UCSD-AML1 (cell line): Measurements from ENCODE around the gene ID3.
"Not testable (repeated sequence)": the region's sequence is repeated elsewhere in the genome, so short reads cannot be mapped to it uniquely, and the experiment has no call there.

Source experiments
- DNase-seq: peaks from one replicate; lab custom pipeline; 2025; ENCODE audit not compliant: unreplicated experiment; lab: John Stamatoyannopoulos, UW

Gene ID3

DNA sequence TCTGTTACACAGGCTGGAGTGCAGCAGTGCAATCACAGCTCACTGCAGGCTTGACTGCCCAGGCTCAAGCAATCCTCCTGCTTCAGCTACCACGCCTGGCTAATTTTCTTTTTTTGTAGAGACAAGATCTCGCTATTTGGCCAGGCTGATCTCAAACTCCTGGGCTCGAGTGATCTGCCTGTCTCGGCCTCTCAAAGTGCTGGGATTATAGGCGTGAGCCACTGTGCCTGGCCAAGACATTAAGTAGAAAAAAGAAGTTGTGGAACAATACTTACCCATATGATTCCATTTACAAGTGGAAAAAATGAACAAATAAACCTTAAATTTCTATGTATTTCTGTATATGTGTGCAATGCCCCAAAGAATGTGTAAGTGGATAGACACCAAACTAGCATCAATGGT, 30.3 kb upstream of the ID3 start:
- no peak for DNase-seq

- no peak for DNase-seq
Observed at GRCh38 chr1:23588749-23589548, 29.6 kb upstream of the ID3 start.

DNA sequence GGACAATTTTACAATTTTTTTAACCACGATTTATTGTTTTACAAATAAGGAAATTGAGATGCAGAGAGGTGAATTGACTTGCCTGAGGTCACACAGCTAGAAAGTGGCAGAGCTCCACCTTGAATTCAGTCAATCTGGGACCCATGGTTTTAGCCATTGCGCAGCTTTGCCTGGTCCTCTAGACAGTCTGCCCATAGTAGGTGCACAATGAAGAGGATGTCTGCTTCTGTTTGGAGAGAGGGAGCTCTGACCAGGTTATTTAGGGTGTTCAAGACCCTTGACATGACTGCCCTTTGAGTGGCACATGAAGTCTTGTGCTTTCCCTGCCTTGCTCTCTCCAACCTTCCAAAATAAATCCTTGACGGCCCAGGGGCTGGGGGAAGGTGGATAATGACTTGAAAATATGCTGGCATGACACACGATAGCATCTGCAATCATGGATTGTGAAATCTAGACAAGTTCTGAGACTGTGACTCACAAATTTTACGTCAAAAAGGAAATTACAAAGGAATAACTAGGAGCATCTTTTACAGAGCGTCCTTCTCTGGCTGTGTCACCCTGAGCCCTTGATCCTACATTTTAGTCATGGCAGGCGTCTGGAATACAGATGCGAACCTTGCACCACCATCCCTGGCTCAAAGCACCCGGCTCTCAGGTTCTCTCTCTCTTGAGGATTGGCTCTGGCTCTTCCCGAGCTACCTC, 26.2 kb upstream of the ID3 start:
- no peak for DNase-seq

DNA sequence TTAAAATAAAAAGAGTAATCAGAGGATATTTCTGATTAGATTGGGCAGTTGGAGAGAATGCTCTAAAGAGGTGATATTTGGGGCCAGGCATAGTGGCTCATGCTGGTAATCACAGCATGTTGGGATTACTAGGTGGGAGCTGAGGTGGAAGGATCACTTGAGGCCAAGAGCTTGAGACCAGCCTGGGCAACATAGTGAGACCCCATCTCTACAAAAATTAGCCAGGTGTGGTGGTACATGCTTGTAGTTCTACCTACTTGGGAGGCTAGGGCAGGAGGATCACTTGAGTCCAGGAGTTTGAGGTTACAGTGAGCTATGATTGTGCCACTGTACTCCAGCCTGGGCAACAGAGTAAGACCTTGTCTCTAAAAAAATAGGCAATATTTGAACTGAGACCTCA, 24.4 kb upstream of the ID3 start:
- DNase-seq = not testable (repeated sequence)

DNA sequence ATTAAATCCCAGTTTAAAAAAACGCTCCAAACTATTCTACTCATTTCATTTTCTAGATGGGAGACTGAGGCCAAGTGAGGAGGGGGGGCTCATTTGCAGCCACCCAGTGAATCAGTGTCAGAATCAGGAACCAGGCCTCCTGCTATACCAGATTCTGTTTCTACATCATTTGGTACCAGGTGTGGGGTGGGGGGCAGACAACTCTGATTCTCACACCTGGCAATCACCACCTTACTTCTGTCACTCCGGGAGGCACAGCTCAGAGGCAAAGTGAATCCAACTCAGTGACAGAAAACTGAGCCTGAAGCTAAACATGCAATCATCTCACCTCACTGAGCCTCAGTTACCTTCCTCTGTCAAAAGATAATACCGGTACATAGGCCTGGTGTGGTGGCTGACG, 23.5 kb upstream of the ID3 start:
- DNase-seq = no peak

GRCh38 chr1:23581219-23581618, 21.9 kb upstream of the ID3 start:
- DNase-seq = no peak

- no peak for DNase-seq
Observed at GRCh38 chr1:23578997-23579363, 19.7 kb upstream of the ID3 start.

- DNase-seq = no peak
Observed at GRCh38 chr1:23578311-23578996, 19.2 kb upstream of the ID3 start.

GRCh38 chr1:23577056-23578004, 18.0 kb upstream of the ID3 start:
- no peak for DNase-seq

GRCh38 chr1:23576338-23577055, 17.2 kb upstream of the ID3 start:
- DNase-seq = no peak

- no peak for DNase-seq
Observed at GRCh38 chr1:23575226-23575810, 16.0 kb upstream of the ID3 start.

DNA sequence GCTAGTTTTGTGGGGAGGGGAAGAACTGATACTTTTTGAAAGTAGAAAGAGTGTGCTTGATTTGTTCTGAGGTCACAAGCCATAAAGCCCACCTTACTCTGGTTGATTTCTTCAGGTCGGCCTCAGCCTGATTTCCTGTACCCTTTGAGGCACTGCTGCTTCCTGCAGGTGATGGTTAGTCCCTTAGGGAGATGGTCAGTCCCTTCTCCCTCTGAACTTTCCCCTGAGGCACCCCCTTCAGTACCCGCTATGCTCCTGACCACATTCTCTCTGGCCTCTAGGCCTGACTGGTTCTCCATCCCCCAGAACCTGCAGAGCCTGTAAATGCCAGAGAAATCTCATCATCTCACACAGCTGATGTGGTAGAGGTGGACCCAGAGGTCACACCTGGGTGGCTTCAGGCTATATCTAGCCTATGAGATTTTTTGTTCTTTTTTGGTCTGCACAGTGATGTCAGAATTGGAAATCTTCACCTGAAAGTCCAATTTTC, 15.0 kb upstream of the ID3 start:
- DNase-seq = no peak

GRCh38 chr1:23573574-23574182, 14.4 kb upstream of the ID3 start:
- DNase-seq = no peak

DNA sequence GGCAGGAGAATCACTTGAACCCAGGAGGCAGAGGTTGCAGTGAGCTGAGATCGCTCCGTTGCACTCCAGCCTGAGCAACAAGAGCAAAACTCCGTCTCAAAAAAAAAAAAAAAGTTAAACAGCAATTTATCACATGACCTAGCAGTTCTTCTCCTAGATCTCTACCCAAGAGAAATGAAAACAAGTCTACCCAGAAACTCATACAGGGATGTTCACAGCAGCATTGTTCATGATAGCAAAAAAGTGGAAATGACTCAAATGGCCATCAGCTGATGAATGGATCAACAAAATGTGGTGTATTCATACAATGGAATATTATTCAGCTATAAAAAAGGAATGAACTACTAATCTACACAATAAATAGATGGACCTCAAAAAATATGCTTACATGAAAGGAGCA, 12.2 kb upstream of the ID3 start:
- no peak for DNase-seq

DNA sequence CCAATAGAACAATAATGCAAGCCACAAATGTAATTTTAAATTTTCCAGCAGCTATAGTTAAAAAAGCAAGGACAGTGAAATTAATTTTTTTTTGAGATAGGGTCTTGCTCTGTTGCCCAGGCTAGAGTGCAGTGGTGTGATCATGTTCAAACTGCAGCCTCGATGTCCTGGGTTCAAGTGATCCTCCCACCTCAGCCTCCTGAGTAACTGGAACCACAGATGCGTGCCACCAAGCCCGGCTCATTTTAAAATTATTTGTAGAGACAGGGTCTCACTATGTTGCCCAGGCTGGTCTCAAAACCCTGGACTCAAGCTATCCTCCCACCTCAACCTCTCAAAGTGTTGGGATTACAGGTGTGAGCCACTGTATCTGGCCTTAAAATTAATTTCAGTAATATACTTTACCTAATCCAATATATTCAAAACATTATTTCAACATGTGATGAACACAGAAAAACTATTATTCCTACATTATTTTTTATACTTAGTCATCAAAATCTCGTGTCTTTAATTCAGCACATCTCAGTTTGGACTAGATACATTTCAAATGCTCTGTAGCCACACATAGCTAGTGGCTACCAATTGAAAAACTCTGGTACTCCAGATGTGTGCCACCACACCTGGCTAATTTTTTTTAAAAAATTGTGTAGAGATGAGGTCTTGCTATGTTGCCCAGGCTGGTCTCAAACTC, 10.8 kb upstream of the ID3 start:
- no peak for DNase-seq

DNA sequence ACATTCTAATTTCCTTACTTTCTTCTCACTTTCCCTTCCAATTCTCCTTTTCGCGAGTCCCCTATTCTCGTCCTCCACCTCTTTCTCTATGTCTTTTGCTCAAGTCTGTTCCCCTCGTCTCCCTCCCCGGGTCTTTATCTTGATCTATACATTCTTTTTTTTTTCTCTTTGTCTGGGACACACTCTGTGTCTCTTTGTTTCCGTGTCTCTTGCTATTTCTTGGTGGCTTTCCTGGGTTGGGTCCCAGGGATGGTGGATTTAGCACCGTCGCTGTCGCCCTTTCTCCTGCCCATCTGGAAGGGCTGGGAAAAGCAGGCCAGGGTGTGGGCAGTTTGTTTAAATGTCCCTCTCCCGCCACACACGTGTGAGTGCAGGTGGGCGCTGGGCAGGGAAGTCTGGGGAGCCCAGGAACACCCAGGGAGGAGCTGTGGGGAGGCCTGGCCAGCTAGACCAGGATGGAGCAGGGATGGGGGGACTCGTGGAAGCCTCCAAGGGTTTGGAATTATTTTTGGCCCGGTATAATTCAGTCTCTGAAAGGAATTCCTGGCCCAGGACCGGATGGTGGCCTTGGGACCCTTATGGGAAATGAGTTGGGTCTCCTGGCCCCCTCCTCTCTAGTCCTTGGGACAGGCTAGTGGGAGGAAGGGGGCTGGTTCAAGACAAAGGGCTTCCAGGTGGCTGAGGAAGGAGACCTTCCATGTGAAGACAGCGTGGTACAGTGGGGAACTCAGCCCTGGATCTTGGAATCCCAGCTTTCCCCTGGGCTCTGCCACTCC, 9.5 kb upstream of the ID3 start:
- no peak for DNase-seq

DNA sequence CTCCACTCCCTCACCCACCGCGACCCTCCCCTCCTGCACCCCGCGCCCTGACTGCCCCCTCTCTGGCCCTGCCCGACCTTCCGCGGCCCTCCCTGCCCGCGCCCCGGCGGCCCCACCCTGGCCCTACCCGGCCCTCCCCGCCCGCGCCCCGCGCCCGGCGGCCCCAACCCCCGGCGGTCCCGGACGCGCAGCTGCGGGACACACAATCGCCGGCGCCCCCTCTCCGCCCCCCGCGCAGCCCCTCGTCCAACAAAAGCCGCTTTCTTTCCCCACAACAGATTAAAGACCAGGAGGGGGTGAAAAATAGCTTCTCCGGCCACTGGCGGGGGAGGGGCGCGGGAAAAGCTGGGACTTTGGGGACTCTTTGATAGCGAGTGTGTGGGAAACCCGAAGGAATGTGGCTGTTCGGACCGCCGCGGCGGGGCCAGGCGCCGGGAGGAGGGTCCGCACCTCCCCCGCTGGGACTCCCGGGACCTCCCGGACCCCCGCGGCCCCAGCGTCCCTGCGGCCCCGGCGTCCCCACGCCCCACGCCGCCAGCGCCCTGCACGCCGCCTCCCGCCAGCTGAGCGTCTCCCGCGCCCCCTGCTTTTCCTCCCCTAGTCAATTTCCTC, 8.8 kb upstream of the ID3 start:
- no peak for DNase-seq

GRCh38 chr1:23567629-23567995, 8.3 kb upstream of the ID3 start:
- no peak for DNase-seq
